Activated CD4-positive, alpha-beta T cell treated with anti-CD3 and anti-CD28 coated beads for 48 hours (primary cell): ENCODE measurements around the gene SNRPA1.

Experiments
- DNase-seq: peaks from one replicate; pipeline ENCODE4 v3.0.0-alpha.2; 2020

SNRPA1 gene

GRCh38 chr15:101318147-101318819, 23.2 kb upstream of the SNRPA1 start:
- no peak for DNase-seq

- no peak for DNase-seq
These were observed 22.4 kb upstream of the SNRPA1 start for GRCh38 chr15:101317336-101317872.

GRCh38 chr15:101316529-101316928, 21.5 kb upstream of the SNRPA1 start:
- no peak for DNase-seq

- DNase-seq: no peak
These were observed 20.7 kb upstream of the SNRPA1 start for GRCh38 chr15:101315736-101316135.

- no peak for DNase-seq
These were observed 19.5 kb upstream of the SNRPA1 start for GRCh38 chr15:101314336-101315125.

- no peak for DNase-seq
These were observed 18.2 kb upstream of the SNRPA1 start for GRCh38 chr15:101313041-101313761.

DNA sequence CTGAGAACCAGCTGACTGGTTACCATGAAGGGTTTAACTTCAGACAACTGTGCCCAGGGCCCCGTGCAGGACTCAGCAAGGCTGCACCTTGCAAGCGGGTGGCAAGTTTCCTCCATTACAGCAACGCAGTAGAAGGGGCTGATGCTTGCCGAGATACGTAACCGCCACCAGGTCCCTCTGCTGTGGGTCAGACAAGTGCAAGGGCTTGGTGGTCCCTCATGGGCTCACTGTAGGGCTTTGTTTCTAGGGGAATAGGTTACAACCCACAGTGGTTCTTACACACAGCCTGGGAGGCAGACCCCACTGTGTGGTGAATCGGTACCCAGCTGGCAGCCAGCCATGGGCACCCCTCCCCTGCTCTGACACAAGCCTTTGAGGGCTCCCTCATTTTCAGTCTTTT, 15.5 kb upstream of the SNRPA1 start:
- DNase-seq: no peak

DNA sequence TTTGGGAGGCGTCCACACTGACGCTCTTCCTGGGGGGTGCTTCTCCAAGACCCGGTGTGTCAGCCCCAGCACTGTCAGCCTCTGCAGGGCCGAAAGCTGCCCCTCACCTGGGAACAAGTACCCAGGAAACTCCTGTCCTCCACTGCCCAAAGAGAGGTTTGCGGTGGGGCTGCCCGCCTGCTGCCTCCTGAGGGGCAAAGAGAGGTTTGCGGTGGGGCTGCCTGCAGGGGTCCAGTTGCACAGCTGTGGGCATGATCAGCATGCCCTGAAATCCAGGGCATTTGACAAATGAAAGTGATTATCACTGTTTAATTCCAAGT, 15.1 kb upstream of the SNRPA1 start:
- DNase-seq: no peak

- no peak for DNase-seq
These were observed 14.6 kb upstream of the SNRPA1 start for GRCh38 chr15:101309436-101310160.

- DNase-seq: no peak
These were observed 13.8 kb upstream of the SNRPA1 start for GRCh38 chr15:101308604-101309435.

GRCh38 chr15:101307897-101308603, 13.0 kb upstream of the SNRPA1 start:
- DNase-seq: no peak

GRCh38 chr15:101307048-101307896, 12.2 kb upstream of the SNRPA1 start:
- no peak for DNase-seq

DNA sequence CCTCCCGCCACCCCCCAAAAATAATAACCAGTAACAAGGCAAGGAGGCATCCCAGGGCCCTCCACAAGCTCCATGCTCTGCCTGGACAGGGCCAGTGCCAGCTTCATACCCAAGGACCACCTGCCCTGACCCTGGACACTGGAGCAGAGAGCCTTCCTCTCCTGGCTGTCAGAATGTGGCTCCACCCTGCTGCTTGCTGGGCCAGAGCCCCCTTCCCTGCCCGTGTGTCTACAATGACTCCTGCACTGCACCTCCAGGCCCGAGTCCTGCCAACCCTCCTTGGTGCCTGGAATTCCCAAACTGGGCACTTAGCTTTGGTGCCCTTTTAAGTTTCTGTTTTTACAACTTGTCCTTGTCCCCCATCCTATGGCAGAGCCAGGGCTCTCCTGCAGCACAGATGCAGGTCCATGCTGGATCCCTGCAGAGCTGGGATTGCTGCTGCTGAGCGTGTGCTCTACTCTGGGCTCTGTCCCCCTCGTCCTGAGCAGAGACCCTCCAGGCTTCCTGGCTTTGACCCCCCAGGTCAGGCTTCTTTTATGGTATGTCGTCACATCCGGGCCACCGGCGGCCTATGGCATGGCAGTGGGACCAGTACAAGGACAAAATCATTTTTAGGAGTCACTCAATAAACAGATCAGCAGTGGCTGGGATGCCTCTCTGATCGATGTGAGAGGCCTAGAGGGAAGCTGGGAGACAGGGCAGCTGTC, 11.4 kb upstream of the SNRPA1 start:
- no peak for DNase-seq

DNA sequence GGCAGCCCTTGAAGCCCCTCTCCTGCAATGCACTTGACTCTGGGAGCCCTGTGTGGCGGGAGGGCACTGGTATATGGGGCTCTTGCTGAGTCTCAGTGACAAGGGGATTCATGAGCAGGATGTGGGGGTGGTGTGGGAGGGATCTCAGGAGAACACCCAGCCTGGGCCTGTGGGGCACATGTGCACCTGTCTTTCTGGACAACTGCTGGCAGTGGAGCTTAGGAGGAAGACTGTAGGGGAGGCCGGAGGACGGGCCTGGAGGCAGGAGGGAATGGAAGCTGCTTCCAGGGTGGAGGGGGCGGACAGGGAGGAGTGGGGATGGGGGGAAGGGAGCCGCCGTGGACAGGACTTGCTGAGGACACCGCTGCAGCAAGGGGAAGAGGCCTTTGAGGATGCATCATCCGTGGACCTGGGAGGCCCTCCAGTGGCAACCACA, 10.8 kb upstream of the SNRPA1 start:
- no peak for DNase-seq

- no peak for DNase-seq
These were observed 8.4 kb upstream of the SNRPA1 start for GRCh38 chr15:101303408-101303807.

DNA sequence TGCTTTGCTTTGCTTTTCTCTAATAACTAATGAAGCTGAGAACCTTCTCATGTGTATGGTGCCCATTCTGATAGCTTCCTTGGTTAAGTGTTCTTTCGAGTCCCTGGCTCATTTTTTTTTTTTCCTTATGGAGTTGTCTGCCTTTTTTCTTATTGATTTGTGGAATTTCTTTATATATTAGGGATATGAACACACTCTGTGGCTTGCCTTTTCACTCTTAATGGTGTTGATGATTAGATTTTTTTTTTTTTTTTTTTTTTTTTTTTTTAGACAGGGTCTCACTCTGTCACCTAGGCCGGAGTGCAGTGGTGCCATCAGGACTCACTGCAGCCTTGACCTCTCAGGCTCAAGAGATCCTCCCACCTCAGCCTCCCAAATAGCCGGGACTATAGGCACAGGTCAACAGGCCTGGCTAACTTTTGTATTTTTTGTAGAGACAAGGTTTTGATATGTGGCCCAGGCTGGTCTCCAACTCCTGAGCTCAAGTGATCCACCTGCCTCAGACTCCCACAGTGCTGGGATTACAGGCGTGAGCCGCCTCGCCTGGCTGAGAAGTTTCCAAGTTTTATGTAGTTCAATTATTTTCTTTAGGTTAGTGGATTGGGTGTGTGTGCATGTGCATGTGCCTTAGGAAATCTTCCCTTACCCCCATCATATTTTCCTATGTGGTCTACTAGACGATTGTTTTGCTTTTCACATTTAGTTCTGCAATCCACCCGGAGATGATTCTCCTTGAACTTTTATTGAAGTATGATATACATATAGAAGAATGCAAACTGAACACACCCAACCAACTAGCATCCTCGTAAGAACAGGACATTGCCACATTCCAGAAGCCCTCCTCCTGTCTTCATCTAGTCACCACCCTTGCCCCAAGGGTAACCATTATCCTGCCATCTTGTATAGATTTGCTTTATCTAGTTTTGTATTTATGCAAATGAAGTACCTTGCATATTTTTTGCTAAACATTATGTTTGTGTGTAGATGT, 1.7 kb upstream of the SNRPA1 start:
- DNase-seq: no peak

DNA sequence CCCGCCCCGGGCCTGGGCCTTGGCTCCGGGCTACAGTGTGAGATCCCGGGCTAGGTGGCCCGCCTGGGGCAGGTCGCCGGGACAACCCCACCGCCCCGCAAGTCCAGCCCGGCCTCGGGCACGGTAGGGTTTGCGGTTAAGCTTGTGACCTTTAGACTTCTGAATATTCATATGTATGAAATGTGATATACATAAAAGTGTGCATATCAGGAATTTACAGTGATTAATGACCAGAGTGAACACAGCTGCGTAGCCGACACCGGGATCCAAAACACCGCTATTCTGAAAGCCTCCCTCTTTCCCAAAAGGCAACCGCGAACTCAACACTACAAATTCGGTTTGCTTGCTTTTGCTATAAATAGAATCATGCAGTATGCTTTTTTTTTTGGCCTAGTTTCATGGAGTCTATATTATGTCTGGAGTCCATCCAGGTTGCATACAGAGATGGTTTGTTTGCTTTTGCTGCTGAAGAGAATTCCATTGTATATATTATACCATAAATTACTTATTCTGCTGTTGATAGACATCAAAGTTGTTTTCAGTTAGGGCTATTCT, 636 bp upstream of the SNRPA1 start:
- no peak for DNase-seq

DNA sequence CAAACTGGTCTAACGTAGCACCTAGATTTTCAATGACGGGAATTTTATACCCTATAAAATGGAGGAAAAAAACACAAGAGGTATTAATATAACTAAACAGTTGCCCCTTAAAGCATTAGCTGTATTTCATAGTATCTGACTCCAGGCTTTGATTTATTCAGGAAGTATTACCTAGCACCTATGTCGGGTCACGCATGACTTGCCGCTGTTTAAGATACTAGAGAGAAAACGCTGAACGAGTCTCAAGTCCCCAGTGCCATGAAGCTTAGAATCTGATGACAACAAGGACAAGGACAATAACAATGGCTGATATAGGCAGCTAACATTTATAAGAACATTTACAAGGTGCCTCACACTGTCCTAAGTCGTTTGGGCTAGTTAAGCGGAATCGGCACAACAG, 1.9 kb downstream of the SNRPA1 start:
- no peak for DNase-seq
